Inflammatory macrophage treated with lipopolysaccharide for 4 hours (primary cell): Measurements from ENCODE around the gene LIPC.
A peak's percentile ranks its signal among the peaks of the same experiment; 100 is the strongest.

Experiments
- DNase-seq: peaks from one replicate; pipeline ENCODE4 v3.0.0-alpha.2; 2020

The LIPC gene

GRCh38 chr15:58521293-58521991, 89.7 kb downstream of the LIPC start:
- peak; percentile 98 for DNase-seq

- DNase-seq = no peak
These were observed 90.6 kb downstream of the LIPC start for GRCh38 chr15:58522391-58522790.

- no peak for DNase-seq
These were observed 91.1 kb downstream of the LIPC start for GRCh38 chr15:58522865-58523264.

- DNase-seq = no peak
These were observed 91.8 kb downstream of the LIPC start for GRCh38 chr15:58523634-58524033.

GRCh38 chr15:58524247-58524646, 92.5 kb downstream of the LIPC start:
- DNase-seq = peak; percentile 92

- DNase-seq = peak; percentile 91
These were observed 94.2 kb downstream of the LIPC start for GRCh38 chr15:58525991-58526421.

GRCh38 chr15:58526647-58527192, 94.9 kb downstream of the LIPC start:
- peak; percentile 100 for DNase-seq

- no peak for DNase-seq
These were observed 95.9 kb downstream of the LIPC start for GRCh38 chr15:58527573-58528187.

GRCh38 chr15:58528188-58528870, 96.5 kb downstream of the LIPC start:
- DNase-seq = no peak

GRCh38 chr15:58529041-58529440, 97.2 kb downstream of the LIPC start:
- DNase-seq = no peak

- DNase-seq = no peak
These were observed 98.3 kb downstream of the LIPC start for GRCh38 chr15:58530056-58530590.

- no peak for DNase-seq
These were observed 100.3 kb downstream of the LIPC start for GRCh38 chr15:58532126-58532525.

- DNase-seq = no peak
These were observed 102.8 kb downstream of the LIPC start for GRCh38 chr15:58534556-58534955.

GRCh38 chr15:58535337-58535736, 103.5 kb downstream of the LIPC start:
- DNase-seq = no peak

- no peak for DNase-seq
These were observed 104.1 kb downstream of the LIPC start for GRCh38 chr15:58535894-58536293.

GRCh38 chr15:58536414-58536813, 104.6 kb downstream of the LIPC start:
- DNase-seq = no peak

- DNase-seq = no peak
These were observed 105.2 kb downstream of the LIPC start for GRCh38 chr15:58537033-58537432.

GRCh38 chr15:58538225-58538727, 106.5 kb downstream of the LIPC start:
- DNase-seq = no peak

- DNase-seq = no peak
These were observed 107.1 kb downstream of the LIPC start for GRCh38 chr15:58538901-58539300.

GRCh38 chr15:58539548-58539947, 107.8 kb downstream of the LIPC start:
- DNase-seq = no peak

GRCh38 chr15:58541410-58542087, 109.8 kb downstream of the LIPC start:
- no peak for DNase-seq

- DNase-seq = peak; percentile 75
These were observed 112.0 kb downstream of the LIPC start for GRCh38 chr15:58543664-58544335.
